22Rv1 (cell line): Measurements from ENCODE around the gene ALX3.

ENCODE experiments used
- ZFX ChIP-seq: fragments of 450-650 bp; IDR thresholded peaks from 2 replicates; pipeline ENCODE4 v1.6.1; 2017; ENCODE audit warnings: antibody characterized with exemption, borderline replicate concordance
- TF ChIP-seq, protein P1 (sequence below): fragments of 450-650 bp; IDR thresholded peaks from 2 replicates; pipeline ENCODE4 v1.5.1; 2017; ENCODE audit warnings: mild to moderate bottlenecking

DNA sequence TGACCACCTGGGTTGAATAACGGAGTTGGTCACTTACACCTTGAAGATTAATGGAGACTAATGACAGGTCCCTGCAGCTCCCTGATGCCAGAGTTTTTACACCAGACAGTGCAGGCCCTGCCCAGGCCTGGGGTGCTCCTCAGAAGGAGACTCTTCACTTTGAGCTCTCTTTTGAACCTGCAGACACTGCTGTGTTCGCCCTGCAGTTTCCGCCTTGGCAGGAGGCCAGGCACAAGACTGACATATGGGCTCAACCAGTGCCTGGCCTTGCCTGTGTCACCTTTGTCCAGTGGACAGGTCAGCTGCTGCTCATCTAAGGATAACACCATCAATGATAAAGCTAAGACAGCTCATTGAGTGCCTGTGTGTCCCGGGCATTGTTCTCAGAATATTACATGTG is 30.8 kb downstream of the ALX3 start:
- TF ChIP-seq, protein P1, sequence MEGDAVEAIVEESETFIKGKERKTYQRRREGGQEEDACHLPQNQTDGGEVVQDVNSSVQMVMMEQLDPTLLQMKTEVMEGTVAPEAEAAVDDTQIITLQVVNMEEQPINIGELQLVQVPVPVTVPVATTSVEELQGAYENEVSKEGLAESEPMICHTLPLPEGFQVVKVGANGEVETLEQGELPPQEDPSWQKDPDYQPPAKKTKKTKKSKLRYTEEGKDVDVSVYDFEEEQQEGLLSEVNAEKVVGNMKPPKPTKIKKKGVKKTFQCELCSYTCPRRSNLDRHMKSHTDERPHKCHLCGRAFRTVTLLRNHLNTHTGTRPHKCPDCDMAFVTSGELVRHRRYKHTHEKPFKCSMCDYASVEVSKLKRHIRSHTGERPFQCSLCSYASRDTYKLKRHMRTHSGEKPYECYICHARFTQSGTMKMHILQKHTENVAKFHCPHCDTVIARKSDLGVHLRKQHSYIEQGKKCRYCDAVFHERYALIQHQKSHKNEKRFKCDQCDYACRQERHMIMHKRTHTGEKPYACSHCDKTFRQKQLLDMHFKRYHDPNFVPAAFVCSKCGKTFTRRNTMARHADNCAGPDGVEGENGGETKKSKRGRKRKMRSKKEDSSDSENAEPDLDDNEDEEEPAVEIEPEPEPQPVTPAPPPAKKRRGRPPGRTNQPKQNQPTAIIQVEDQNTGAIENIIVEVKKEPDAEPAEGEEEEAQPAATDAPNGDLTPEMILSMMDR: no peak
- TF ChIP-seq ZFX: no peak
